ENCODE data around the gene RPS16. TPM values are rescaled to one million over a fixed set of nuclear protein-coding genes. Genes with fewer than 3 reads are reported as not detected.

Gene RPS16
- total and polyA plus RNA-seq, 2 of the 13 experiments (the other 11 are each of a cell fraction or from before 2014, with no cell fraction given), result 488 to 2,583 TPM

DNA sequence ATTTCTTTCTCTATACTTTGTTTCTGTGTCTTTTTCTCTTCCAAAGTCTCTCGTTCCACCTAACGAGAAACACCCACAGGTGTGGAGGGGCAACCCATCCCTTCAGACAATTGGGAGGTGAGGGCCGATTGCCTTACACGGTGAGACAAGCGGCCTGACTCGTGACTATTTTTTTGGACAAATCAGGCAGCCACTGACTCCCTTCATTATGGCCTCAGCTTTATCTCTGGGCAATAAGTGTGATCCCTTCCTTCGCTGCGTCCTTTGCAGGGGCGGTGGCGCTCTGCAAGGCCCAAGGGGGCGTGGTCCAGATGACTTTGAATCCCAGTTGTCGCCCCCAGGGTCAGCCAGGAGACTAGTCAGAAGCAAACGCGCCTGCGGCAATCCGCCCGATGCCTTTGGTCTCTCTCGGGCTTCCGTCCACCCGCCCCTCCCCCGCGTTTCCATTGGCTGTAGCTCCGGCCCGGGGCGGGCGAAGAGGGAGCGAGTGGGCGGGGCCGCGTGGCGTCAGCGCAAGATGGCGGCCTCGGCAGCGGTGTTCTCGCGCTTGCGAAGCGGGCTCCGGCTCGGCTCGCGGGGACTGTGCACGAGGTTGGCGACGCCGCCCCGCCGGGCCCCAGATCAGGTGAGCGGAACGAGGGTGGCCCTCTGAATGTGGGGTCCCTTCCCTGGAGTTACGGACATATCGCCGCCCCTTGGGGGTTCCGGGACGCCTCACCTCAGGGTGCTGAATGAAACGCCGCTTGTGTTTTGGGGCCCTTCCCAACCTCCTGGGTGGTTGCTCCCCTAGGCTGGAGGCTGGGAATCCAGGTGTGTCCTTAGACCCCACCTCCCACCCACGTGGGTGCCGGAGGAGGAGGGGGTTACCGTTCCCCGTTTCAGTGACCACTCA lies 44.8 kb upstream of the RPS16 start, which contains the start of gene TIMM50 (continued):
- TF ChIP-seq ZSCAN29 (CRISPR knock-in tag; conservative IDR thresholded peaks at IDR 0.05) (no peak; the same call in 1 of the 2 replicates), ZKSCAN1 (IDR thresholded peaks at IDR 0.05; ENCODE audit: low read length) (no peak), NR2F6 (IDR thresholded peaks at IDR 0.05) (peak; percentile 34; the same call in 1 of the 2 replicates), NR2F6 (CRISPR knock-in tag; IDR thresholded peaks at IDR 0.05) (peak; percentile 81), HCFC1 (IDR thresholded peaks at IDR 0.05; ENCODE audit: low read depth, low read length) (peak; percentile 63), SP2 (CRISPR knock-in tag; IDR thresholded peaks at IDR 0.05) (peak; percentile 90), ZNF556 (CRISPR knock-in tag; IDR thresholded peaks at IDR 0.05; ENCODE audit: borderline replicate concordance) (peak; percentile 78; the same call in 1 of the 2 replicates), SNRNP70 (IDR thresholded peaks at IDR 0.05; ENCODE audit: low read depth, low read length) (no peak), ZNF350 (CRISPR knock-in tag; IDR thresholded peaks at IDR 0.05; ENCODE audit: borderline replicate concordance, low read depth) (peak; percentile 92), FOXJ3 (CRISPR knock-in tag; IDR thresholded peaks at IDR 0.05; ENCODE audit: borderline replicate concordance) (no peak), SALL1 (CRISPR knock-in tag; IDR thresholded peaks at IDR 0.05) (peak; percentile 91), ATM (IDR thresholded peaks at IDR 0.05; ENCODE audit: borderline replicate concordance) (no peak), RFX1 (IDR thresholded peaks at IDR 0.05) (no peak), ZNF792 (CRISPR knock-in tag; IDR thresholded peaks at IDR 0.05) (peak; percentile 83; the same call in 1 of the 2 replicates), ZNF121 (CRISPR knock-in tag; IDR thresholded peaks at IDR 0.05) (no peak; the same call in 1 of the 2 replicates), KAT7 (CRISPR knock-in tag; IDR thresholded peaks at IDR 0.05; ENCODE audit: borderline replicate concordance) (peak; percentile 91; the same call in 1 of the 2 replicates)
- TF ChIP-seq, protein P1, sequence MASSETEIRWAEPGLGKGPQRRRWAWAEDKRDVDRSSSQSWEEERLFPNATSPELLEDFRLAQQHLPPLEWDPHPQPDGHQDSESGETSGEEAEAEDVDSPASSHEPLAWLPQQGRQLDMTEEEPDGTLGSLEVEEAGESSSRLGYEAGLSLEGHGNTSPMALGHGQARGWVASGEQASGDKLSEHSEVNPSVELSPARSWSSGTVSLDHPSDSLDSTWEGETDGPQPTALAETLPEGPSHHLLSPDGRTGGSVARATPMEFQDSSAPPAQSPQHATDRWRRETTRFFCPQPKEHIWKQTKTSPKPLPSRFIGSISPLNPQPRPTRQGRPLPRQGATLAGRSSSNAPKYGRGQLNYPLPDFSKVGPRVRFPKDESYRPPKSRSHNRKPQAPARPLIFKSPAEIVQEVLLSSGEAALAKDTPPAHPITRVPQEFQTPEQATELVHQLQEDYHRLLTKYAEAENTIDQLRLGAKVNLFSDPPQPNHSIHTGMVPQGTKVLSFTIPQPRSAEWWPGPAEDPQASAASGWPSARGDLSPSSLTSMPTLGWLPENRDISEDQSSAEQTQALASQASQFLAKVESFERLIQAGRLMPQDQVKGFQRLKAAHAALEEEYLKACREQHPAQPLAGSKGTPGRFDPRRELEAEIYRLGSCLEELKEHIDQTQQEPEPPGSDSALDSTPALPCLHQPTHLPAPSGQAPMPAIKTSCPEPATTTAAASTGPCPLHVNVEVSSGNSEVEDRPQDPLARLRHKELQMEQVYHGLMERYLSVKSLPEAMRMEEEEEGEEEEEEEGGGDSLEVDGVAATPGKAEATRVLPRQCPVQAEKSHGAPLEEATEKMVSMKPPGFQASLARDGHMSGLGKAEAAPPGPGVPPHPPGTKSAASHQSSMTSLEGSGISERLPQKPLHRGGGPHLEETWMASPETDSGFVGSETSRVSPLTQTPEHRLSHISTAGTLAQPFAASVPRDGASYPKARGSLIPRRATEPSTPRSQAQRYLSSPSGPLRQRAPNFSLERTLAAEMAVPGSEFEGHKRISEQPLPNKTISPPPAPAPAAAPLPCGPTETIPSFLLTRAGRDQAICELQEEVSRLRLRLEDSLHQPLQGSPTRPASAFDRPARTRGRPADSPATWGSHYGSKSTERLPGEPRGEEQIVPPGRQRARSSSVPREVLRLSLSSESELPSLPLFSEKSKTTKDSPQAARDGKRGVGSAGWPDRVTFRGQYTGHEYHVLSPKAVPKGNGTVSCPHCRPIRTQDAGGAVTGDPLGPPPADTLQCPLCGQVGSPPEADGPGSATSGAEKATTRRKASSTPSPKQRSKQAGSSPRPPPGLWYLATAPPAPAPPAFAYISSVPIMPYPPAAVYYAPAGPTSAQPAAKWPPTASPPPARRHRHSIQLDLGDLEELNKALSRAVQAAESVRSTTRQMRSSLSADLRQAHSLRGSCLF (CRISPR knock-in tag; IDR thresholded peaks at IDR 0.05; ENCODE audit: borderline replicate concordance), result no peak
- TF ChIP-seq, protein P2, sequence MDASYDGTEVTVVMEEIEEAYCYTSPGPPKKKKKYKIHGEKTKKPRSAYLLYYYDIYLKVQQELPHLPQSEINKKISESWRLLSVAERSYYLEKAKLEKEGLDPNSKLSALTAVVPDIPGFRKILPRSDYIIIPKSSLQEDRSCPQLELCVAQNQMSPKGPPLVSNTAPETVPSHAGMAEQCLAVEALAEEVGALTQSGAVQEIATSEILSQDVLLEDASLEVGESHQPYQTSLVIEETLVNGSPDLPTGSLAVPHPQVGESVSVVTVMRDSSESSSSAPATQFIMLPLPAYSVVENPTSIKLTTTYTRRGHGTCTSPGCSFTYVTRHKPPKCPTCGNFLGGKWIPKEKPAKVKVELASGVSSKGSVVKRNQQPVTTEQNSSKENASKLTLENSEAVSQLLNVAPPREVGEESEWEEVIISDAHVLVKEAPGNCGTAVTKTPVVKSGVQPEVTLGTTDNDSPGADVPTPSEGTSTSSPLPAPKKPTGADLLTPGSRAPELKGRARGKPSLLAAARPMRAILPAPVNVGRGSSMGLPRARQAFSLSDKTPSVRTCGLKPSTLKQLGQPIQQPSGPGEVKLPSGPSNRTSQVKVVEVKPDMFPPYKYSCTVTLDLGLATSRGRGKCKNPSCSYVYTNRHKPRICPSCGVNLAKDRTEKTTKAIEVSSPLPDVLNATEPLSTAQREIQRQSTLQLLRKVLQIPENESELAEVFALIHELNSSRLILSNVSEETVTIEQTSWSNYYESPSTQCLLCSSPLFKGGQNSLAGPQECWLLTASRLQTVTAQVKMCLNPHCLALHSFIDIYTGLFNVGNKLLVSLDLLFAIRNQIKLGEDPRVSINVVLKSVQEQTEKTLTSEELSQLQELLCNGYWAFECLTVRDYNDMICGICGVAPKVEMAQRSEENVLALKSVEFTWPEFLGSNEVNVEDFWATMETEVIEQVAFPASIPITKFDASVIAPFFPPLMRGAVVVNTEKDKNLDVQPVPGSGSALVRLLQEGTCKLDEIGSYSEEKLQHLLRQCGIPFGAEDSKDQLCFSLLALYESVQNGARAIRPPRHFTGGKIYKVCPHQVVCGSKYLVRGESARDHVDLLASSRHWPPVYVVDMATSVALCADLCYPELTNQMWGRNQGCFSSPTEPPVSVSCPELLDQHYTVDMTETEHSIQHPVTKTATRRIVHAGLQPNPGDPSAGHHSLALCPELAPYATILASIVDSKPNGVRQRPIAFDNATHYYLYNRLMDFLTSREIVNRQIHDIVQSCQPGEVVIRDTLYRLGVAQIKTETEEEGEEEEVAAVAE (CRISPR knock-in tag; IDR thresholded peaks at IDR 0.05; ENCODE audit: borderline replicate concordance), result 0 out of 2 replicates have a peak, but pooled peaks have one; percentile 13
- TF ChIP-seq, protein P3, sequence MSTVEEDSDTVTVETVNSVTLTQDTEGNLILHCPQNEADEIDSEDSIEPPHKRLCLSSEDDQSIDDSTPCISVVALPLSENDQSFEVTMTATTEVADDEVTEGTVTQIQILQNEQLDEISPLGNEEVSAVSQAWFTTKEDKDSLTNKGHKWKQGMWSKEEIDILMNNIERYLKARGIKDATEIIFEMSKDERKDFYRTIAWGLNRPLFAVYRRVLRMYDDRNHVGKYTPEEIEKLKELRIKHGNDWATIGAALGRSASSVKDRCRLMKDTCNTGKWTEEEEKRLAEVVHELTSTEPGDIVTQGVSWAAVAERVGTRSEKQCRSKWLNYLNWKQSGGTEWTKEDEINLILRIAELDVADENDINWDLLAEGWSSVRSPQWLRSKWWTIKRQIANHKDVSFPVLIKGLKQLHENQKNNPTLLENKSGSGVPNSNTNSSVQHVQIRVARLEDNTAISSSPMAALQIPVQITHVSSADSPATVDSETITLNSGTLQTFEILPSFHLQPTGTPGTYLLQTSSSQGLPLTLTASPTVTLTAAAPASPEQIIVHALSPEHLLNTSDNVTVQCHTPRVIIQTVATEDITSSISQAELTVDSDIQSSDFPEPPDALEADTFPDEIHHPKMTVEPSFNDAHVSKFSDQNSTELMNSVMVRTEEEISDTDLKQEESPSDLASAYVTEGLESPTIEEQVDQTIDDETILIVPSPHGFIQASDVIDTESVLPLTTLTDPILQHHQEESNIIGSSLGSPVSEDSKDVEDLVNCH (CRISPR knock-in tag; IDR thresholded peaks at IDR 0.05), result no peak

All from HepG2 (cell line).